Endothelial cell of umbilical vein (primary cell): ENCODE measurements around the gene RSRC1. TPM values are rescaled to one million over a fixed set of nuclear protein-coding genes. Genes with fewer than 3 reads are reported as not detected.

Source experiments
- BruUV-seq: library from RNA; stranded (reverse); fragments of 400-500 nt; replicated peaks from 2 replicates; lab custom pipeline; 2021; lab: Mats Ljungman, UMichigan
- CTCF ChIA-PET: fragments of 300-600, 350-600 bp; sonication (Branson Sonifier 250); formaldehyde crosslinking; loops from one replicate; lab custom pipeline; 2021; ENCODE audit warnings: antibody characterized with exemption, inconsistent platforms; lab: Charles Lee
- POLR2A ChIA-PET: fragments of 300-600, 350-600 bp; sonication (Branson Sonifier 250); formaldehyde crosslinking; loops from one replicate; lab custom pipeline; 2021; ENCODE audit warnings: antibody characterized with exemption, inconsistent platforms; lab: Charles Lee
- DNase-seq: peaks from one replicate; pipeline ENCODE4 v3.0.0-alpha.2; 2011; ENCODE audit warnings: low read depth, low spot score
- FAIRE-seq: peaks from 2 replicates; lab custom pipeline; 2011; peaks lifted over from hg19 to GRCh38; lab: Jason Lieb, UNC
- H2AFZ ChIP-seq: 2 replicates; pipeline ENCODE4 v1.6.0; 2012; ENCODE audit warnings: low read depth, low read length, control low read depth, inconsistent platforms
- H3K27ac ChIP-seq: 2 replicates; pipeline ENCODE4 v1.5.1; 2011; ENCODE audit warnings: low read depth, mild to moderate bottlenecking, control low read depth, low read length, moderate library complexity; ENCODE audit not compliant: insufficient read depth
- H3K27me3 ChIP-seq, 2 experiments: 2 replicates each; pipeline versions ENCODE4 v1.6.0 to v1.6.1; 2011; ENCODE audit warnings: low read length in 2 of 2, mixed read lengths in 1 of 2; ENCODE audit not compliant: control insufficient read depth in 2 of 2, insufficient read depth in 2 of 2
- H3K36me3 ChIP-seq, 2 experiments: 2 replicates in 1 of 2; 3 replicates in 1 of 2; pipeline ENCODE4 v1.5.1; 2011; ENCODE audit warnings: low read length in 2 of 2, mild to moderate bottlenecking in 1 of 2, moderate library complexity in 1 of 2; ENCODE audit not compliant: control insufficient read depth in 2 of 2, insufficient read depth in 2 of 2; ENCODE audit errors: extremely low read depth in 1 of 2
- H3K4me1 ChIP-seq: 3 replicates; pipeline ENCODE4 v1.5.1; 2011; ENCODE audit warnings: mild to moderate bottlenecking, low read length; ENCODE audit not compliant: control insufficient read depth, insufficient read depth; ENCODE audit errors: extremely low read depth
- H3K4me2 ChIP-seq: 2 replicates; pipeline ENCODE4 v1.6.1; 2011; ENCODE audit warnings: low read length, control low read depth, mixed read lengths; ENCODE audit not compliant: insufficient read depth
- H3K4me3 ChIP-seq, 3 experiments: fragments of 200-600 bp in 1 of 3; sonication (generic), shearing (Covaris generic) in 1 of 3; replicated peaks in 1 of 3; 2 replicates each; pipeline ENCODE4 v1.5.1; 2011 to 2016; ENCODE audit warnings: control low read depth in 3 of 3, low read length in 3 of 3, mild to moderate bottlenecking in 2 of 3, inconsistent platforms in 1 of 3, low read depth in 1 of 3, moderate library complexity in 1 of 3; ENCODE audit not compliant: insufficient read depth in 1 of 3
- H3K79me2 ChIP-seq: 2 replicates; pipeline ENCODE4 v1.6.0; 2012; ENCODE audit warnings: low read length, inconsistent platforms; ENCODE audit not compliant: control insufficient read depth, insufficient read depth
- H3K9ac ChIP-seq: replicated peaks from 2 replicates; pipeline ENCODE3; 2011; ENCODE audit warnings: low read length, control low read depth; ENCODE audit not compliant: insufficient read depth; ENCODE audit errors: extremely low read depth
- H3K9me1 ChIP-seq: replicated peaks from 3 replicates; pipeline ENCODE4 v1.6.0; 2011; ENCODE audit warnings: mild to moderate bottlenecking, low read length; ENCODE audit not compliant: control insufficient read depth, insufficient read depth; ENCODE audit errors: extremely low read depth
- H3K9me3 ChIP-seq: replicated peaks from 2 replicates; pipeline ENCODE4 v1.5.1; 2012; ENCODE audit warnings: low read length, inconsistent platforms; ENCODE audit not compliant: control insufficient read depth, insufficient read depth
- H4K20me1 ChIP-seq: replicated peaks from 2 replicates; pipeline ENCODE3; 2011; ENCODE audit warnings: mild to moderate bottlenecking, low read length; ENCODE audit not compliant: control insufficient read depth, insufficient read depth; ENCODE audit errors: extremely low read depth
- CTCF ChIP-seq, 2 donors: IDR thresholded peaks; 1 replicate in 1 of 2; 2 replicates in 1 of 2; pipeline ENCODE4 v1.5.1; 2011; ENCODE audit warnings: low read length in 2 of 2, mild to moderate bottlenecking in 2 of 2, moderate library complexity in 2 of 2, control low read depth in 1 of 2, inconsistent platforms in 1 of 2, low read depth in 1 of 2; ENCODE audit not compliant: insufficient read depth in 1 of 2; ENCODE audit errors: extremely low read depth in 1 of 2
- EZH2 ChIP-seq: IDR thresholded peaks from 2 replicates; pipeline ENCODE4 v1.6.1; 2012; ENCODE audit warnings: borderline replicate concordance, low read depth, mild to moderate bottlenecking, moderate library complexity, low read length, inconsistent platforms; ENCODE audit not compliant: severe bottlenecking
- FOS ChIP-seq: IDR thresholded peaks from 2 replicates; pipeline ENCODE4 v1.6.1; 2011; ENCODE audit warnings: mild to moderate bottlenecking, low read length, moderate library complexity, borderline replicate concordance; ENCODE audit not compliant: insufficient read depth
- GATA2 ChIP-seq: IDR thresholded peaks from 2 replicates; pipeline ENCODE4 v1.7.0; 2011; ENCODE audit warnings: low read depth, mild to moderate bottlenecking, moderate library complexity, mixed read lengths, low read length; ENCODE audit not compliant: insufficient read length, insufficient read depth
- JUN ChIP-seq: IDR thresholded peaks from 2 replicates; pipeline ENCODE4 v1.6.1; 2011; ENCODE audit warnings: borderline replicate concordance, low read depth; ENCODE audit not compliant: insufficient read length, insufficient read depth
- MAX ChIP-seq: IDR thresholded peaks from 2 replicates; pipeline ENCODE4 v1.6.1; 2011; ENCODE audit not compliant: insufficient read depth, insufficient read length
- MYC ChIP-seq: IDR thresholded peaks from one replicate; pipeline ENCODE4 v1.6.1; 2011; ENCODE audit warnings: mild to moderate bottlenecking, low read depth, low read length
- POLR2A ChIP-seq: IDR thresholded peaks from 2 replicates; pipeline ENCODE4 v1.6.1; 2012; ENCODE audit warnings: low read depth, mild to moderate bottlenecking, control low read depth, low read length
- POLR2AphosphoS5 ChIP-seq: IDR thresholded peaks from 2 replicates; pipeline ENCODE4 v1.6.1; 2012; ENCODE audit warnings: low read depth, mild to moderate bottlenecking, control low read depth, low read length, moderate library complexity; ENCODE audit not compliant: insufficient read depth
- dilution Hi-C: fragments of 300-500 bp; cut with MboI; formaldehyde crosslinking; loops from one replicate; pipeline ENCODE4 v1.15.0; 2019; ENCODE audit warnings: low sequenced_read_pairs; ENCODE audit not compliant: extremely low pct_ligation_motif_present
- intact Hi-C: fragments of 100-400 bp; cut with micrococcal nuclease; formaldehyde crosslinking; loops from one replicate; pipeline ENCODE4 v1.10.0; 2022
- polyA plus RNA-seq, 4 experiments: library from polyadenylated mRNA; depleted of rRNA in 3 of 4; stranded (reverse) in 3 of 4; unstranded in 1 of 4; fragments of >200 nt; gene quantifications; 2 replicates each; pipeline versions ENCODE4 v1.2.1 to v1.2.3, GENCODE V29; 2011 to 2012; ENCODE audit warnings: missing spikeins in 1 of 4
- total RNA-seq: library from RNA; stranded (reverse); gene quantifications from 2 replicates; pipeline ENCODE4 v1.2.3, GENCODE V29; 2021

The RSRC1 gene
- total and polyA plus RNA-seq, 2 donors (not counting 3 experiments of a cell fraction or from before 2014, with no cell fraction given): 1.8 to 25.4 TPM

- CTCF ChIA-PET: interaction anchor here (1.0 to 1.4 kb wide), 4 partner anchors 8 to 63 kb away, joined by 3 to 5 read pairs (median 4); no protein-coding TSS in a partner anchor
- no peaks in the 10 kb centered on the region for H3K27me3 ChIP-seq
- no peak overlapping the region for H3K9ac ChIP-seq
- H3K27ac ChIP-seq: no peak overlapping the region
- POLR2A ChIA-PET: no interaction called here
- FAIRE-seq (no peak), DNase-seq (no peak)
- BruUV-seq: no TSS peak
- no peaks in the 10 kb centered on the region for H3K9me1 ChIP-seq
- H3K9me3 ChIP-seq: no peaks in the 10 kb centered on the region
- H3K36me3 ChIP-seq: no peaks in the 10 kb centered on the region
- no peak overlapping the region for H2AFZ ChIP-seq
- no peaks in the 10 kb centered on the region for H4K20me1 ChIP-seq
- no peak overlapping the region for H3K4me3 ChIP-seq
- no peaks in the 10 kb centered on the region for H3K4me1 ChIP-seq
- intact Hi-C loops: no loop called here
- no peaks in the 10 kb centered on the region for H3K79me2 ChIP-seq
- TF ChIP-seq JUN (no peak), EZH2 (no peak), GATA2 (no peak), MAX (no peak), CTCF (IDR thresholded peaks at IDR 0.05; ENCODE audit: extremely low read depth in 1 of 2, insufficient read depth in 1 of 2, low read depth in 1 of 2, low read length in 2 of 2) (no peak), POLR2A (no peak), POLR2AphosphoS5 (no peak), MYC (no peak), FOS (no peak)
- no peak overlapping the region for H3K4me2 ChIP-seq
- dilution Hi-C loops: no loop called here
Observed at GRCh38 chr3:158470944-158471638, 361.2 kb downstream of the RSRC1 start.
